HEK293 (cell line): ENCODE measurements around the gene ASB16.

Experiments
- CTCF ChIA-PET: fragments of 350-600 bp; formaldehyde crosslinking; extraction: SDS; loops from one replicate; lab custom pipeline; 2021; ENCODE audit warnings: antibody characterized with exemption; lab: Yijun Ruan, JAX
- POLR2A ChIA-PET: fragments of 300-600 bp; formaldehyde crosslinking; extraction: SDS; loops from one replicate; lab custom pipeline; 2020; ENCODE audit warnings: antibody characterized with exemption, inconsistent platforms; lab: Yijun Ruan, JAX
- H3K27ac ChIP-seq: fragments of 200-500 bp; sonication (Bioruptor generic); 2 replicates; pipeline ENCODE4 v1.5.1; 2014; ENCODE audit warnings: low read depth, low read length, control low read depth, inconsistent platforms; ENCODE audit errors: extremely low read depth
- H3K36me3 ChIP-seq, 2 experiments: fragments of 200-500 bp in 1 of 2; sonication (Bioruptor generic) in 1 of 2; 1 replicate in 1 of 2; 2 replicates in 1 of 2; pipeline ENCODE4 v1.5.1; 2014 to 2017; ENCODE audit warnings: inconsistent platforms in 2 of 2, low read length in 2 of 2; ENCODE audit not compliant: control insufficient read depth in 2 of 2, insufficient read depth in 1 of 2
- H3K4me1 ChIP-seq: fragments of 200-500 bp; sonication (Bioruptor generic); 2 replicates; pipeline ENCODE4 v1.5.1; 2014; ENCODE audit warnings: mild to moderate bottlenecking, low read length, inconsistent platforms; ENCODE audit not compliant: control insufficient read depth, insufficient read depth
- H3K4me3 ChIP-seq: 2 replicates; pipeline ENCODE4 v1.5.1; 2011; ENCODE audit warnings: low read depth, mild to moderate bottlenecking, control low read depth, low read length, moderate library complexity
- H3K9me3 ChIP-seq: fragments of 200-500 bp; sonication (Bioruptor generic); 2 replicates; pipeline ENCODE4 v1.5.1; 2014; ENCODE audit warnings: low read depth, low read length, inconsistent platforms; ENCODE audit not compliant: control insufficient read depth, insufficient read depth
- FEZF1 ChIP-seq: fragments of 450-650 bp; formaldehyde crosslinking; IDR thresholded peaks from 2 replicates; pipeline ENCODE4 v1.5.1; 2016; ENCODE audit warnings: missing biosample characterization, missing genetic modification characterization
- GLIS2 ChIP-seq: fragments of 450-650 bp; formaldehyde crosslinking; IDR thresholded peaks from 2 replicates; pipeline ENCODE4 v1.5.1; 2016; ENCODE audit warnings: missing biosample characterization, missing genetic modification characterization
- HOXD13 ChIP-seq: sonication (generic); formaldehyde crosslinking; IDR thresholded peaks from 2 replicates; pipeline ENCODE4 v1.8.0; 2022; ENCODE audit warnings: missing genetic modification reagents, borderline replicate concordance
- KLF9 ChIP-seq: fragments of 450-650 bp; formaldehyde crosslinking; IDR thresholded peaks from 2 replicates; pipeline ENCODE4 v1.5.1; 2016; ENCODE audit warnings: missing biosample characterization, missing genetic modification characterization, low read depth
- ZNF10 ChIP-seq: fragments of 450-650 bp; formaldehyde crosslinking; IDR thresholded peaks from 2 replicates; pipeline ENCODE4 v1.5.1; 2017; ENCODE audit warnings: missing biosample characterization, missing genetic modification characterization
- ZNF202 ChIP-seq: fragments of 450-650 bp; formaldehyde crosslinking; IDR thresholded peaks from 2 replicates; pipeline ENCODE4 v1.5.1; 2016; ENCODE audit warnings: missing biosample characterization, missing genetic modification characterization, borderline replicate concordance
- ZNF248 ChIP-seq: fragments of 450-650 bp; formaldehyde crosslinking; IDR thresholded peaks from 2 replicates; pipeline ENCODE4 v1.5.1; 2017; ENCODE audit warnings: missing biosample characterization, missing genetic modification characterization
- ZNF274 ChIP-seq, 2 experiments: fragments of 200-500 bp in 1 of 2; fragments of 450-650 bp in 1 of 2; sonication (Bioruptor generic) in 1 of 2; formaldehyde crosslinking in 1 of 2; IDR thresholded peaks; 2 replicates each; pipeline versions ENCODE4 v1.5.1 to v1.6.1; 2014 to 2016; ENCODE audit warnings: borderline replicate concordance in 1 of 2, inconsistent platforms in 1 of 2, low read length in 1 of 2, missing biosample characterization in 1 of 2, missing genetic modification characterization in 1 of 2
- ZNF391 ChIP-seq: fragments of 450-650 bp; formaldehyde crosslinking; IDR thresholded peaks from 2 replicates; pipeline ENCODE4 v1.5.1; 2016; ENCODE audit warnings: low read depth, missing biosample characterization, missing genetic modification characterization, borderline replicate concordance
- ZNF521 ChIP-seq: fragments of 450-650 bp; formaldehyde crosslinking; IDR thresholded peaks from 2 replicates; pipeline ENCODE4 v1.5.1; 2017; ENCODE audit warnings: missing biosample characterization, mild to moderate bottlenecking, missing genetic modification characterization
- ZNF548 ChIP-seq: fragments of 450-650 bp; formaldehyde crosslinking; IDR thresholded peaks from 2 replicates; pipeline ENCODE4 v1.5.1; 2016; ENCODE audit warnings: missing biosample characterization, missing genetic modification characterization
- ZNF621 ChIP-seq: fragments of 450-650 bp; formaldehyde crosslinking; IDR thresholded peaks from 2 replicates; pipeline ENCODE4 v1.5.1; 2017; ENCODE audit warnings: missing biosample characterization, missing genetic modification characterization
- ZNF629 ChIP-seq: fragments of 450-650 bp; formaldehyde crosslinking; IDR thresholded peaks from 2 replicates; pipeline ENCODE4 v1.5.1; 2017; ENCODE audit warnings: missing biosample characterization, missing genetic modification characterization
- ZNF837 ChIP-seq: fragments of 450-650 bp; formaldehyde crosslinking; IDR thresholded peaks from 2 replicates; pipeline ENCODE4 v1.5.1; 2016; ENCODE audit warnings: missing biosample characterization, missing genetic modification characterization
- TF ChIP-seq, protein P1 (sequence below): fragments of 450-650 bp; formaldehyde crosslinking; IDR thresholded peaks from 2 replicates; pipeline ENCODE4 v1.5.1; 2016; ENCODE audit warnings: missing biosample characterization, missing genetic modification characterization
- TF ChIP-seq, protein P2 (sequence below): fragments of 450-650 bp; formaldehyde crosslinking; IDR thresholded peaks from 2 replicates; pipeline ENCODE4 v1.5.1; 2016; ENCODE audit warnings: missing biosample characterization, missing genetic modification characterization

ASB16 gene

GRCh38 chr17:44216173-44216572 lies 45.7 kb downstream of the ASB16 start:
- POLR2A ChIA-PET: interaction anchor here (0.5 to 1.5 kb wide), 4 partner anchors 30 to 212 kb away, joined by 3 to 5 read pairs (median 4); partner anchors contain the start of gene TMUB2
- Histone ChIP-seq H3K4me3 (no peak overlapping the region), H3K27ac (no peak overlapping the region), H3K9me3 (no peaks in the 10 kb centered on the region)
- TF ChIP-seq, protein P1, sequence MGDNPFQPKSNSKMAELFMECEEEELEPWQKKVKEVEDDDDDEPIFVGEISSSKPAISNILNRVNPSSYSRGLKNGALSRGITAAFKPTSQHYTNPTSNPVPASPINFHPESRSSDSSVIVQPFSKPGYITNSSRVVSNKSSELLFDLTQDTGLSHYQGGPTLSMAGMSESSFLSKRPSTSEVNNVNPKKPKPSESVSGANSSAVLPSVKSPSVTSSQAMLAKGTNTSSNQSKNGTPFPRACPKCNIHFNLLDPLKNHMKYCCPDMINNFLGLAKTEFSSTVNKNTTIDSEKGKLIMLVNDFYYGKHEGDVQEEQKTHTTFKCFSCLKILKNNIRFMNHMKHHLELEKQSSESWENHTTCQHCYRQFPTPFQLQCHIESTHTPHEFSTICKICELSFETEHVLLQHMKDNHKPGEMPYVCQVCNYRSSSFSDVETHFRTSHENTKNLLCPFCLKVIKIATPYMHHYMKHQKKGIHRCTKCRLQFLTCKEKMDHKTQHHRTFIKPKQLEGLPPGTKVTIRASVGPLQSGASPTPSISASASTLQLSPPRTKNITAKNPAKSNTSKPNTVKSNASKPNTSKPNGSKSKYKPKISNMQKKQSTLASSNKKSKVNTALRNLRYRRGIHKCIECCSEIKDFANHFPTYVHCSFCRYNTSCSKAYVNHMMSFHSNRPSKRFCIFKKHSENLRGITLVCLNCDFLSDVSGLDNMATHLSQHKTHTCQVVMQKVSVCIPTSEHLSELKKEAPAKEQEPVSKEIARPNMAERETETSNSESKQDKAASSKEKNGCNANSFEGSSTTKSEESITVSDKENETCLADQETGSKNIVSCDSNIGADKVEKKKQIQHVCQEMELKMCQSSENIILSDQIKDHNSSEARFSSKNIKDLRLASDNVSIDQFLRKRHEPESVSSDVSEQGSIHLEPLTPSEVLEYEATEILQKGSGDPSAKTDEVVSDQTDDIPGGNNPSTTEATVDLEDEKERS: no peak
- TF ChIP-seq ZNF248 (tag by site-specific recombination) (no peak), ZNF391 (tag by site-specific recombination) (no peak), ZNF202 (tag by site-specific recombination) (no peak), ZNF837 (tag by site-specific recombination) (no peak), ZNF10 (tag by site-specific recombination) (no peak), KLF9 (tag by site-specific recombination) (no peak), ZNF629 (tag by site-specific recombination) (no peak), GLIS2 (no peak)
- TF ChIP-seq, all 188 proteins: peak for 0
- Histone ChIP-seq H3K36me3 (peaks cover 17 to 61% of the 10 kb centered on the region in 2 experiments), H3K4me1 (no peaks in the 10 kb centered on the region)
- CTCF ChIA-PET: interaction anchor here (0.6 to 4.4 kb wide), 9 partner anchors 8 to 132 kb away, joined by 3 to 33 read pairs (median 5); no protein-coding TSS in a partner anchor

GRCh38 chr17:44216694-44217093 lies 46.2 kb downstream of the ASB16 start:
- peak overlapping the region; percentile 73; the same call in 1 of the 2 replicates for H3K27ac ChIP-seq
- no peak overlapping the region for H3K4me3 ChIP-seq
- no peaks in the 10 kb centered on the region; the same call in 1 of the 2 replicates for H3K4me1 ChIP-seq
- ChIA-PET CTCF (interaction anchor here (0.7 to 4.4 kb wide), 12 partner anchors 9 to 238 kb away, joined by 3 to 33 read pairs (median 4); partner anchors contain the start of genes GRN and TMUB2), POLR2A (interaction anchor here (0.5 to 1.5 kb wide), 6 partner anchors 13 to 129 kb away, joined by 3 to 5 read pairs (median 4); partner anchors contain the start of genes ATXN7L3 and TMUB2)
- H3K9me3 ChIP-seq: no peaks in the 10 kb centered on the region
- TF ChIP-seq, protein P2, sequence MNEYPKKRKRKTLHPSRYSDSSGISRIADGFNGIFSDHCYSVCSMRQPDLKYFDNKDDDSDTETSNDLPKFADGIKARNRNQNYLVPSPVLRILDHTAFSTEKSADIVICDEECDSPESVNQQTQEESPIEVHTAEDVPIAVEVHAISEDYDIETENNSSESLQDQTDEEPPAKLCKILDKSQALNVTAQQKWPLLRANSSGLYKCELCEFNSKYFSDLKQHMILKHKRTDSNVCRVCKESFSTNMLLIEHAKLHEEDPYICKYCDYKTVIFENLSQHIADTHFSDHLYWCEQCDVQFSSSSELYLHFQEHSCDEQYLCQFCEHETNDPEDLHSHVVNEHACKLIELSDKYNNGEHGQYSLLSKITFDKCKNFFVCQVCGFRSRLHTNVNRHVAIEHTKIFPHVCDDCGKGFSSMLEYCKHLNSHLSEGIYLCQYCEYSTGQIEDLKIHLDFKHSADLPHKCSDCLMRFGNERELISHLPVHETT (tag by site-specific recombination): no peak
- TF ChIP-seq ZNF621 (tag by site-specific recombination) (no peak), ZNF548 (tag by site-specific recombination) (no peak), ZNF274 (IDR thresholded peaks at IDR 0.05; ENCODE audit: low read length) (no peak), ZNF274 (tag by site-specific recombination; IDR thresholded peaks at IDR 0.05; ENCODE audit: borderline replicate concordance) (no peak), FEZF1 (tag by site-specific recombination) (no peak), ZNF391 (tag by site-specific recombination) (no peak), HOXD13 (CRISPR knock-in tag) (no peak), ZNF521 (tag by site-specific recombination) (no peak)
- peaks cover 14 to 56% of the 10 kb centered on the region in 2 experiments; a peak in 2 of 3 replicates for H3K36me3 ChIP-seq
